Activated T-cell treated with anti-CD3 and anti-CD28 coated beads, Interleukin-2, amount 50 U/mL, for 4 hours (primary cell): Measurements from ENCODE around the gene CKAP4. TPM values are rescaled to one million over a fixed set of nuclear protein-coding genes. Genes with fewer than 3 reads are reported as not detected.

Experiments
- ATAC-seq, 2 donors: fragments of 200-7000 bp; cut with Tn5 transposase; one replicate each; pipeline ENCODE4 v1.10.0; 2021
- DNase-seq: peaks from one replicate; pipeline ENCODE4 v3.0.0-alpha.2; 2020
- H3K27me3 Mint-ChIP-seq: one replicate; pipeline ENCODE4 v1.8.0; 2021; ENCODE audit warnings: low read depth, mixed read lengths
- H3K36me3 Mint-ChIP-seq: one replicate; pipeline ENCODE4 v1.8.0; 2022; ENCODE audit warnings: mixed read lengths; ENCODE audit not compliant: insufficient read depth
- H3K4me1 Mint-ChIP-seq: one replicate; pipeline ENCODE4 v1.8.0; 2021; ENCODE audit warnings: low read depth, mixed read lengths
- H3K4me3 Mint-ChIP-seq: one replicate; pipeline ENCODE4 v1.8.0; 2021; ENCODE audit warnings: mild to moderate bottlenecking, moderate library complexity, mixed read lengths
- H3K9me3 Mint-ChIP-seq: one replicate; pipeline ENCODE4 v1.8.0; 2021; ENCODE audit warnings: mixed read lengths
- total RNA-seq, 3 donors: library from RNA; stranded (reverse); gene quantifications; one replicate each; pipeline ENCODE4 v1.2.1, GENCODE V29; 2021

The CKAP4 gene
- total RNA-seq, 3 donors from 2014 or later: 10.5 to 13.5 (median 10.6) TPM

- no peaks in the 10 kb centered on the region for H3K9me3 Mint-ChIP-seq
- no peak overlapping the region for H3K4me3 Mint-ChIP-seq
- DNase-seq (no peak), ATAC-seq (no peak)
- H3K4me1 Mint-ChIP-seq: peaks cover 2% of the 10 kb centered on the region
- H3K27me3 Mint-ChIP-seq: no peaks in the 10 kb centered on the region
- peaks cover 12% of the 10 kb centered on the region for H3K36me3 Mint-ChIP-seq
Observed at GRCh38 chr12:106239951-106240335, 7.9 kb downstream of the CKAP4 start.

DNA sequence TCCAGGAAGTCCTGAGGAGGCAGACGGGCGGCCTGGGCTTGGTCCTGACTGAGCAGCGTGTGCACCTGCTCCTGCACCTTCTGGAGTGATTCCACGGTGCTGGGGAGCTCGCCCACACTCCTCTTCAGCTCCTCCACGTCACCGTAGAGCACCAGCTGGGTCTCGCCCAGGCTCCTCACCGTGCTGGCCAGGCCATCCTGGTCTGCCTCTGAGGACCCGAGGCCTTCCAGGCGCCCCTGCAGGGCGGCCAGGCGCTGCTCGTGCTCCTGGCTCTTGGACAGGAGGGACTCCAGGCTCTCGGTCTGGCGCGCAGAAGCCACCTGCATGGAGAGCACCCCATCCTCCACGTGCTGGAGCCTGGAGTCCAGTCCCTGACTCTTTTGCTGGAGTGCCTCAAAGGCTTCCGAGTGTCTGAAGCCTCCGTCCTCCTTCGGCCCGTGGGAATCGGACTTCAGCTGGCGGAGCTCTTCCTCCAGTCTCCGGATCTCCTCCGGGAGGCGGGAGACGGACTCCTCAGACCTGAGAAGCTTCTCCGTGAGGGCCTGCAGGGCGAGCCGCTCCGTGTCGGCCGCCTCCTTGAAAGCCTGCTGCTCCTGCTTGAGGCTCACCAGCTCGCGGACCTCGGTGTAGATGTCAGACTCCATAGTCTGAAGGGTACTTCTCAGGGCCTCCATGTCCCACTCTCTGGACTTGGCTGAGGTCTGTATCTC lies 8.4 kb downstream of the CKAP4 start:
- Mint-ChIP-seq H3K36me3 (peaks cover 12% of the 10 kb centered on the region), H3K4me3 (no peak overlapping the region), H3K27me3 (no peaks in the 10 kb centered on the region), H3K9me3 (no peaks in the 10 kb centered on the region), H3K4me1 (peaks cover 2% of the 10 kb centered on the region)
- ATAC-seq: no peak
- no peak for DNase-seq

- no peak overlapping the region for H3K4me3 Mint-ChIP-seq
- no peaks in the 10 kb centered on the region for H3K9me3 Mint-ChIP-seq
- peaks cover under 1% of the 10 kb centered on the region for H3K4me1 Mint-ChIP-seq
- H3K36me3 Mint-ChIP-seq: peaks cover 11% of the 10 kb centered on the region
- H3K27me3 Mint-ChIP-seq: no peaks in the 10 kb centered on the region
- DNase-seq (no peak), ATAC-seq (no peak)
Observed at GRCh38 chr12:106238146-106238545, 9.7 kb downstream of the CKAP4 start.

DNA sequence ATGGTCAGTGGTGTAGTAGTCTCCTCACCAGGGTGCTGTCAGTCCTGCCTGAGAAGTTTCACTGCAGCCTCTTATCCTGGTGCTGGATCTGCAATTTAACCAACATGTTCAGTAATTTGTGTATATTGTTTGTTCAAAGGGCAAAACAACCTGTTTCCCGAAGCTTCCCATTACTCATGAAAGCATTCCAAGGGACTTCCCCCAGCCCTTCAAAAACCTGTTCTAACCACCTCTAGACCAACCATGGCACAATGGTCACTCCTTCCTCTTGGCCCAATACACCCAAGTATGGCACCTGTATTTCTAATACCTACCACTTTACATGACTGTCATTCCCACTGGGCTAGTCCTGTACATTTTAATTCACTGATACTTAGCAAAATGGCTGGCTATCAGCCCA lies 12.1 kb downstream of the CKAP4 start:
- peaks cover 10% of the 10 kb centered on the region for H3K36me3 Mint-ChIP-seq
- no peak for ATAC-seq
- H3K4me1 Mint-ChIP-seq: no peaks in the 10 kb centered on the region
- H3K4me3 Mint-ChIP-seq: no peak overlapping the region
- no peaks in the 10 kb centered on the region for H3K9me3 Mint-ChIP-seq
- DNase-seq: no peak
- H3K27me3 Mint-ChIP-seq: peaks cover 4% of the 10 kb centered on the region

DNA sequence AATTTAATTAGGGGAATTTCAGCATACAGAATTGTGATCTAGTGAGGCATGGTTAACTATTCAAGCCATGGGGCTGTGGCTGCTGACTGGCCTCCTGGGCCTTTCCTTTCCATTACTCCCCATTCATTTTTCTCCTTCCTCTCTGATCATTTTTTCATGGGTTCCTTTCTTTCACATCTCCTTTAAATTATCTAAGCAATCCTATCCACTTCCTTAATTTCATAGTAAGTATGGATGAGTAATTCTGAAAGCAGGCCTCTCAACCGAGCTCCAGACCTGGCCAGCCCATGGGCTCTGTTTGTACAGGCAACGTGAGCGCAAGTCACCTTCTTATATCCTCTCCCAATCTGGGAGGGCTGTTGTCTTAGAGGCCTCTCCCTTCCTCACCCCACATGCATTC lies 13.4 kb downstream of the CKAP4 start:
- no peaks in the 10 kb centered on the region for H3K9me3 Mint-ChIP-seq
- H3K4me3 Mint-ChIP-seq: no peak overlapping the region
- DNase-seq (no peak), ATAC-seq (no peak)
- H3K4me1 Mint-ChIP-seq: no peaks in the 10 kb centered on the region
- peaks cover 5% of the 10 kb centered on the region for H3K27me3 Mint-ChIP-seq
- peaks cover 5% of the 10 kb centered on the region for H3K36me3 Mint-ChIP-seq

GRCh38 chr12:106233011-106233410 lies 14.8 kb downstream of the CKAP4 start:
- Mint-ChIP-seq H3K9me3 (no peaks in the 10 kb centered on the region), H3K4me3 (no peak overlapping the region), H3K27me3 (peaks cover 5% of the 10 kb centered on the region), H3K36me3 (peaks cover 1% of the 10 kb centered on the region), H3K4me1 (no peaks in the 10 kb centered on the region)
- no peak for ATAC-seq
- DNase-seq: no peak

GRCh38 chr12:106229036-106229591 lies 18.7 kb downstream of the CKAP4 start:
- H3K9me3 Mint-ChIP-seq: no peaks in the 10 kb centered on the region
- H3K27me3 Mint-ChIP-seq: peaks cover 5% of the 10 kb centered on the region
- DNase-seq (no peak), ATAC-seq (no peak)
- no peaks in the 10 kb centered on the region for H3K36me3 Mint-ChIP-seq
- H3K4me1 Mint-ChIP-seq: peaks cover 13% of the 10 kb centered on the region
- no peak overlapping the region for H3K4me3 Mint-ChIP-seq

GRCh38 chr12:106228320-106228710 lies 19.5 kb downstream of the CKAP4 start:
- H3K36me3 Mint-ChIP-seq: no peaks in the 10 kb centered on the region
- no peaks in the 10 kb centered on the region for H3K9me3 Mint-ChIP-seq
- no peak for ATAC-seq
- H3K4me3 Mint-ChIP-seq: no peak overlapping the region
- peaks cover 5% of the 10 kb centered on the region for H3K27me3 Mint-ChIP-seq
- no peak for DNase-seq
- peaks cover 15% of the 10 kb centered on the region for H3K4me1 Mint-ChIP-seq

DNA sequence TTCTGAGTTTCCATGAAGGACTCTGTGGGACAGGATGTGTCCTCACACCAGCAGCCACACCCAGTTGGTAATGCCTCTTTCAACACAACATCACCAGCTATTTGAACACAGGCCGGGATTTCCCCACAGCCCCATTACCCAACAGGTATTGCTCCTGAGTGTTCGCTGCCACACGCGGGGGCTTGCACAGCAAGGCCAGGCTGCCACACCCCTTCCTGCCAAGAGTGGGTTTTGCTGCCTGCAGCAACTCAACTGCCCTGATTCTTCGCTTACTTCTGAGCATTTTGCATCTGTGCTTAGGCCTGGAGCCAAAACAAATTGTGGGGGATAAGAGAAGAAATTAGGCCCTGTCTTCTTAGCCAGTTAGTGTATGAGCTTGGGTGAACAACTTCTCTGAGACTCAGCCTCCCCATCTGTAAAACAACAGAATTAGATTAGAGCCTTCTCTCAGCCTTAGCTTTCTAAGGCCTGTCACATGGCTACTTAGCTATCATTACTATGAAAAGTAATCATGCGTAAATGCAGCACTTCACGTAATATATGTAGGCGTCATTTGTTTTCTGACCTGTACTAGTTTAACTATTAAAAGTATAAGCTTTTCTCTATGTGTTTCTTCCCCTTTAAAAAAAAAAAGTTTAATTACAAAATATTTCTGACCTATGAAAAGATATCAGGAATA lies 20.0 kb downstream of the CKAP4 start:
- H3K4me3 Mint-ChIP-seq: no peak overlapping the region
- ATAC-seq (peak; percentile 70 to 79), DNase-seq (peak; percentile 51)
- peaks cover 15% of the 10 kb centered on the region for H3K4me1 Mint-ChIP-seq
- peaks cover 5% of the 10 kb centered on the region for H3K27me3 Mint-ChIP-seq
- no peaks in the 10 kb centered on the region for H3K36me3 Mint-ChIP-seq
- H3K9me3 Mint-ChIP-seq: no peaks in the 10 kb centered on the region

DNA sequence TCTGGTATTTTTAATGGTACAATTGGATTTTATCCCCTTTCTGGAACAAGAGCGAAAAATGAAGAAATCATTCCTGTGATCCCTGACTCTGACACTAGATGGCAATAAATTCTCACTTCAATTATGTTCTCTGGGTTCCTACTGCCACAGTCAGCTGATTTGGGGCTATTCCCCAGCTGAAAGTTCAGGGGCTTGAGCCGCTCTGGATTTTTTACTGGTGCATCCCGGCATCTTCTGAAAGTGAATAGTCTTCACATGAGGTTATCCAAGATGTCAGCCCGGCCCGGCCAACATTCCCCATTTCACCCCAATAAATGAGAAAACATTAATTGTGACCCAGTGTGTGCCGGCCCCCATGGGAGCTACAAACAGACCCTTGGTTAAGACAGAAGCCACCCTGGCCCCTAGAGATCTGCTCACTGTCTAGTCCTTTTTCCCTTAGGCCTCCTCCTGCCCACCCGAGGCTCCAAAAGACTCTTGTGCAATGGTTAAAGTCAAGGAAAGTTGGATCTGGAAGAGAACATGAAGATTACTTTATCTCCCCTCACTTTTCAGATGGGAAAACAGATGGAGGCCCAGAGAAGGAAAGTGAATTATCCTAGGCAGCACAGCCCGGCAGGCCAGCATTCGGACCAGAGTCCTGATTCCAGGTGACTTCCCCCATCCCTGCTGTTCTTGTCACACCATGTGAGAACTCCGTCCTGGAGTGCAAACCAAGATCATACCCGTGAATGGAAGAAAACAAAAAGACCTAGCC lies 20.8 kb downstream of the CKAP4 start:
- DNase-seq: no peak
- Mint-ChIP-seq H3K27me3 (peaks cover 5% of the 10 kb centered on the region), H3K4me1 (peaks cover 15% of the 10 kb centered on the region), H3K36me3 (no peaks in the 10 kb centered on the region), H3K9me3 (no peaks in the 10 kb centered on the region), H3K4me3 (no peak overlapping the region)
- peak in 1 of 2 donors; percentile 38 for ATAC-seq

- ATAC-seq: no peak
- Mint-ChIP-seq H3K27me3 (peaks cover 4% of the 10 kb centered on the region), H3K36me3 (no peaks in the 10 kb centered on the region), H3K9me3 (no peaks in the 10 kb centered on the region), H3K4me3 (no peak overlapping the region), H3K4me1 (peaks cover 15% of the 10 kb centered on the region)
- no peak for DNase-seq
Observed at GRCh38 chr12:106224355-106224706, 23.5 kb downstream of the CKAP4 start.

- Mint-ChIP-seq H3K9me3 (no peaks in the 10 kb centered on the region), H3K4me3 (no peak overlapping the region), H3K36me3 (no peaks in the 10 kb centered on the region), H3K27me3 (peaks cover 8% of the 10 kb centered on the region), H3K4me1 (peaks cover 15% of the 10 kb centered on the region)
- peak; percentile 74 to 79 for ATAC-seq
- peak; percentile 65 for DNase-seq
Observed at GRCh38 chr12:106223485-106224354, 24.1 kb downstream of the CKAP4 start.

DNA sequence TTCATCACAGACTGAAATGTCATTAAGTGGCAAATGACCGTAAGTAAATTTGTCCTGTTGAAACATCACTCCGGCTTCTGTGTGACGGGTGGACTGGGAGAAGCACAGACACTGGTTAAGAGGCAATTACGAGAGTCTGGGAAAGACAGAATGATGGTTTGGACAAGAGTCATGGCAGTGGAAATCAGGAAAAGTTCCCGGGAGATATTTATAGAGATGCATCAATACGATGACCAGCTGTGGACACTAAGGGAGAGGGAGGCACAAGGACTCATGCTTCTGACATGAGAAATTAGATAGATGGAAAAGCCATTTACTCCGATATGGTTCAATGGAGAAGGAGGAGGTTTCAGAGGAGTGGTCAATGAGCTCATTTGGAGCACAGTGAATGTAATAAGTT lies 27.3 kb downstream of the CKAP4 start:
- DNase-seq: no peak
- Mint-ChIP-seq H3K4me3 (no peak overlapping the region), H3K9me3 (peaks cover 12% of the 10 kb centered on the region), H3K36me3 (no peaks in the 10 kb centered on the region), H3K4me1 (peaks cover 3% of the 10 kb centered on the region), H3K27me3 (peaks cover 18% of the 10 kb centered on the region)
- no peak for ATAC-seq

- Mint-ChIP-seq H3K9me3 (peaks cover 12% of the 10 kb centered on the region), H3K27me3 (peaks cover 27% of the 10 kb centered on the region), H3K4me1 (peaks cover 1% of the 10 kb centered on the region), H3K4me3 (no peak overlapping the region), H3K36me3 (no peaks in the 10 kb centered on the region)
- DNase-seq: no peak
- ATAC-seq: no peak
Observed at GRCh38 chr12:106219043-106219442, 28.8 kb downstream of the CKAP4 start.
